ENCODE measurements around the gene SOCS1.
A peak's percentile ranks its signal among the peaks of the same experiment; 100 is the strongest.
"Not testable (repeated sequence)": the region's sequence is repeated elsewhere in the genome, so short reads cannot be mapped to it uniquely, and the experiment has no call there.

SOCS1 gene, protein sequence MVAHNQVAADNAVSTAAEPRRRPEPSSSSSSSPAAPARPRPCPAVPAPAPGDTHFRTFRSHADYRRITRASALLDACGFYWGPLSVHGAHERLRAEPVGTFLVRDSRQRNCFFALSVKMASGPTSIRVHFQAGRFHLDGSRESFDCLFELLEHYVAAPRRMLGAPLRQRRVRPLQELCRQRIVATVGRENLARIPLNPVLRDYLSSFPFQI

DNA sequence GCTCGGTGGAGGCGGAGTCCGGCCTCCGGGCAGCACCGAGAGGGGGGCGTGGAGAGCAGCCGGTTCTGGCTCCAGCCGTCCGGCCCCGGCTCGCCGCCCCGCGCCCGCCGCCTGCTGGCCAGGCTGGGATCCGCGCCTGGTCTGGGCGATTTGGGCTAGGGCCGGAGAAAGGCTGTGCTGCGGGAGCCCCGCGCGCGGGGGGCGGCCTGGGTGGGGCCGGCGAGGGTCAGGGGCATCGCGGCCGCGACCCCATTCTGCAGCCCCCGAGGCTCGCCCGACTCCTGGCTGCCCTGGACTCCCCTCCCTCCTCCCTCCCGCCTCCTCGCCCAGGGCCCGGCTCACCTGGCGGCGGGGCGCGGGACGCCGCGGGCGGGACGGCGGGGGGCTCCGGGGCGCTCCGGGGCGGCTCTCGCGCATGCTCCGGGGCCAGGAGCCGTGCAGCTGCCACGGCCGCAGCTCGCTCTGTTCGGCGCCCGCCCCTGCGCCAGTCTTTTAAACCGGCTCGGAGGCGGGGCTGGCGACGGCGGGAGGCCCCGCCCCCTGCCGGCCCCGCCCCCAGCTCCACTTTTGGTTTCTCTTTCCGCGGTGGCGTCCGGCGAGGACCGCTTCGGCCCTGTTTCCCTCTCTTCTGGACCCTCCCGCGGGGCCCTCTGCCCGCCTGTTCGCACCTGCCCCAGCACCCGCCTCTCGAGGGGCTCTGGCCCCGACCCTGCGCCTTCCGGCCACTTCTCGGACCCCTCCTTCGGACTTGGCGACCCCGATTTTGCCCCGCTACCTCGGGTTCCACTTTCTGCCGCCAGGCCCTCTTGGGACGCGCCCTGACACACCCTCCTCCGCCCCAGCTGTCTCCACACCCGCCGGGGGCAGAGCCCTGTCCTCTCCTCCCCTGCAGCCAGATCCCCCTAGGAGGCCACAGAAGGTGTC is at the start of gene SOCS1:
Gene SOCS1 (minus strand): TSS at position 468 of the 924 bp plus-strand sequence. CDS start 726 bp downstream, outside the sequence.
- peak; percentile 90 to 94 for DNase-seq

GRCh38 chr16:11303405-11304138 is 47.6 kb upstream of the SOCS1 start:
- DNase-seq: no peak

- no peak for DNase-seq
Observed at GRCh38 chr16:11302977-11303376, 47.0 kb upstream of the SOCS1 start.

- DNase-seq: no peak
Observed at GRCh38 chr16:11301645-11302501, 45.9 kb upstream of the SOCS1 start.

GRCh38 chr16:11300560-11300892 is 44.5 kb upstream of the SOCS1 start:
- DNase-seq: no peak

GRCh38 chr16:11299865-11300559 is 44.0 kb upstream of the SOCS1 start:
- DNase-seq: no peak

DNA sequence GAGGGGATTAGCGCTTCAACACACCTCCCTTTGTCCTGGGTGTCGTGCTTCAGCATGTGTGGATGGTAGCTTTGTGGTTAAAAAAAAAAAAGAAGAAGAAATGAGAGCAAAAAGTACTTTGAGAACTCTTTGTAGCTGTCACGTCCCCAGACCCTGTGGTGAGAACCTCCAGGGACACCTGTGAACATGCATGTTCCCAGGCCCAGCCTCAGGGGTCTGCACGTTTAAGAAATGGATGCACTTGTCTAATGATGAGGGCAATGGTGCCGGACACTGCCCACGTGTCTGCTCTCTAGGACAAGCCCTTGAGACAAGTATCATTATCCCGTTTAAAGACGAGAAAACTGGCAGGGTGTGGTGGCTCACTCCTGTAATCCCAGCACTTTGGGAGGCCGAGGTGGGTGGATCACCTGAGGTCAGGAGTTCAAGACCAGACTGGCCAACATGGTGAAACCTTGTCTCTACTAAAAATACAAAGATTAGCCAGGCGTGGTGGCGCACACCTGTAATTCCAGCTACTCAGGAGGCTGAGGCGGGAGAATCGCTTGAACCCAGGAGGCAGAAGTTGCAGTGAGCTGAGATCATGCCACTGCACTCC is 43.0 kb upstream of the SOCS1 start:
- DNase-seq: not testable (repeated sequence)

GRCh38 chr16:11298143-11298900 is 42.3 kb upstream of the SOCS1 start:
- no peak for DNase-seq

- peak; percentile 75 to 78 for DNase-seq
Observed at GRCh38 chr16:11297492-11298142, 41.6 kb upstream of the SOCS1 start.

GRCh38 chr16:11296706-11297491 is 40.9 kb upstream of the SOCS1 start:
- DNase-seq: no peak

GRCh38 chr16:11296351-11296705 is 40.3 kb upstream of the SOCS1 start:
- no peak for DNase-seq

DNA sequence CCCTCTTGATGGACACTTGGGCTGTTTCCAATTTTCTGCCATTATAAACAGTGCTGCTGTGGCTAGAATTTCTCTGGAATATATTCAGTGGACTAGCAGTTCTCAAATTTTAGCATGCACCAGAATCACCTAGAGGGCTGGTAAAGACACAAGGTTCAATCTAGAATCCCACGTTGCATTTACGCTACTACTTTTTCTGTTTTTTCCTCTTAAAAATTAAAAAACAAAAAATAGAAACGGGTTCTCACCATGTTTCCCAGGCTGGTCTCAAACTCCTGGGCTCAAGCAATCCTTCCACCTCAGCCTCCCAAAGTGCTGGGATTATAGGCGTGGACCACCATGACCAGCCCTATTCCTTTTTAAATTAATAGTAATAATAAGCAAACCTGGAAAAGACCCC is 39.7 kb upstream of the SOCS1 start:
- DNase-seq: no peak

GRCh38 chr16:11292076-11292748 is 36.2 kb upstream of the SOCS1 start:
- DNase-seq: no peak

GRCh38 chr16:11291091-11291703 is 35.2 kb upstream of the SOCS1 start:
- DNase-seq: no peak

DNA sequence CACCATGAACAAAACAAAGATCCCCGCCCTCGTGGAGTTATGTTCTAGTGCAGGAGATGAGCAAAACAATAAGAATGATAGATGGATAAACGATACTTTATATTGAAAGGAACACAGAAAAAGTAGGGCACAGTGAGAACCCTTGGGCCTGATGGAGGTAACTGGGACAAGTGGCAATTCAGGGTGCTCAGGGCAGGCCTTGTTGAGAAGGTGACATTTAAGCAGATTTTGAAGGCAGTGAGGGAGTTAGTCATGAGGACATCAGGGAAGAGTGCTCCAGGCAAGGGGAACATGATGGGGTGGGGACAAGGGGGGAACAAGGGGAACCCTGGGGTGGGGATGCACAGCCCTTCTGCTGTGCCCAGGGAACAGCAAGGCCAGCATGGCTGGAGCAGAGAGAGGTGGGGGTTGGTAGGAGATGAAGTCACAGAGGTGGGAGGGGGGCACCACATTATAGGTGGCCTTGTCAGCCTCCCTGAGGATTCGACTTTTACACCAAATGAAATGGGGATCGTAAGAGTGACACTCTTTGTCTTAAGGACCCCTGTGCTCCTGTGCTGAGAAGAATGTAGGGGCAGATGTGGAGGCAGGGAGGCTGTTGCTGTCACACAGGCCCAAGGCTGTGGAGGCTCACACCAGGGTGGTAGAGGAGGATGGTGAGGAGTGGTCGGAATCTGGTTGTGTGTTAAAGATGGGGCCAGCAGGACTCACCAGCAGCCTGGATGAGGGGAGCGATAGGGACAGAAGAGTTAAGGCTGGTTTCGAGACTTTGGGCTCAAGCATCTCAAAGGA is 34.3 kb upstream of the SOCS1 start:
- DNase-seq: no peak

GRCh38 chr16:11289696-11290095 is 33.7 kb upstream of the SOCS1 start:
- DNase-seq: not testable (repeated sequence)

DNA sequence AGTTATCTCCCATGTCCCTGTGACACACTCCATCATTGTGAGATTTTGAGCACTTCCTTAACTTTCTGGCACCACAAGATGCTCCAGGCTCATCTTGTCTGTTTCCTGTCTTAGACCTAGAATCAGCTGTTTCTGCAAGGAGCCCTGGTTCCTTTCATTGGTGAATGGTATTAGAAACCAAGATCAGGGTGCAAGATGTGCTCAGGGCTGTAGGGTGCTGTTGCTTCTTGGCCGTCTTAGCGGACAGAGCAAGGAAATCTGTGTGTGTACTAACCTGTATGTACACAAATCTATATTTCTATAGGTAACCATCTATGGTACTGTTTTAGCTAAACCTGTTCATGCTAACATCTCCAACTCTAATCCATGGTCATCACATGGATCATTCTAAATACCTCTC is 33.2 kb upstream of the SOCS1 start:
- no peak for DNase-seq

DNA sequence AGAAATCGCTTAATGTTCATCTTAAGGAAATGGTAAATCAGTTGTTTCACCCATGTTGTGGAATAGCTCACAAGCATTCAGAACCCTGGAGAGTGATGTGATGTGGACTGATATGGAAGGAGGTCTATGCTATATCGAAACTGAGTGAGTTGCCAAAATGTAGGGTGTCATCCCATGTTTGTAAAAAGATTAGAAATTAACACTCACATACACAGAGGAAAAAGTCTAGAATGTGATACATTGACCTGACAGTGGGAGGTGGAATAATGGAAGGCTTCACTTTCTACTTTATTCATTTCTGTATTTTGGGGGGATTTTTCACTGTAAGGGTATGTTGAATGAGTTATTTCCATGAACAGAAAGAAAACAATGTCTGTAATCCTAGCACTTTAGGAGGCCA is 29.8 kb upstream of the SOCS1 start:
- no peak for DNase-seq

All from activated T-cell treated with anti-CD3 and anti-CD28 coated beads, Interleukin-2, amount 50 U/mL, for 48 hours (primary cell).